ENCODE data around the gene GGN.

GRCh38 chr19:38385804-38386257, 2.0 kb downstream of the GGN start:
- no peak for TF ChIP-seq POLR2A (IDR thresholded peaks at IDR 0.05)
- TF ChIP-seq, protein P1, sequence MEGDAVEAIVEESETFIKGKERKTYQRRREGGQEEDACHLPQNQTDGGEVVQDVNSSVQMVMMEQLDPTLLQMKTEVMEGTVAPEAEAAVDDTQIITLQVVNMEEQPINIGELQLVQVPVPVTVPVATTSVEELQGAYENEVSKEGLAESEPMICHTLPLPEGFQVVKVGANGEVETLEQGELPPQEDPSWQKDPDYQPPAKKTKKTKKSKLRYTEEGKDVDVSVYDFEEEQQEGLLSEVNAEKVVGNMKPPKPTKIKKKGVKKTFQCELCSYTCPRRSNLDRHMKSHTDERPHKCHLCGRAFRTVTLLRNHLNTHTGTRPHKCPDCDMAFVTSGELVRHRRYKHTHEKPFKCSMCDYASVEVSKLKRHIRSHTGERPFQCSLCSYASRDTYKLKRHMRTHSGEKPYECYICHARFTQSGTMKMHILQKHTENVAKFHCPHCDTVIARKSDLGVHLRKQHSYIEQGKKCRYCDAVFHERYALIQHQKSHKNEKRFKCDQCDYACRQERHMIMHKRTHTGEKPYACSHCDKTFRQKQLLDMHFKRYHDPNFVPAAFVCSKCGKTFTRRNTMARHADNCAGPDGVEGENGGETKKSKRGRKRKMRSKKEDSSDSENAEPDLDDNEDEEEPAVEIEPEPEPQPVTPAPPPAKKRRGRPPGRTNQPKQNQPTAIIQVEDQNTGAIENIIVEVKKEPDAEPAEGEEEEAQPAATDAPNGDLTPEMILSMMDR (IDR thresholded peaks at IDR 0.05), result no peak

All from right lobe of liver (tissue), 4 donors.